GM13976 (cell line): ENCODE data around the gene AATK.

Experiments used
- DNase-seq: peaks from one replicate; pipeline ENCODE4 v3.0.0; 2012; ENCODE audit warnings: low spot score
- in situ Hi-C: fragments of 300-500 bp; cut with MboI; formaldehyde crosslinking; loops from one replicate; pipeline ENCODE4 v1.12.0; 2022; ENCODE audit warnings: low sequenced_read_pairs, mixed read lengths, inconsistent platforms; ENCODE audit not compliant: unreplicated experiment
- TF ChIP-seq, protein P1 (sequence below): IDR thresholded peaks from 2 replicates; pipeline ENCODE4 v1.5.1; 2012; ENCODE audit warnings: borderline replicate concordance, mild to moderate bottlenecking; ENCODE audit not compliant: insufficient read depth; ENCODE audit errors: extremely low read depth, missing control alignments, control extremely low read depth

Gene AATK

DNA sequence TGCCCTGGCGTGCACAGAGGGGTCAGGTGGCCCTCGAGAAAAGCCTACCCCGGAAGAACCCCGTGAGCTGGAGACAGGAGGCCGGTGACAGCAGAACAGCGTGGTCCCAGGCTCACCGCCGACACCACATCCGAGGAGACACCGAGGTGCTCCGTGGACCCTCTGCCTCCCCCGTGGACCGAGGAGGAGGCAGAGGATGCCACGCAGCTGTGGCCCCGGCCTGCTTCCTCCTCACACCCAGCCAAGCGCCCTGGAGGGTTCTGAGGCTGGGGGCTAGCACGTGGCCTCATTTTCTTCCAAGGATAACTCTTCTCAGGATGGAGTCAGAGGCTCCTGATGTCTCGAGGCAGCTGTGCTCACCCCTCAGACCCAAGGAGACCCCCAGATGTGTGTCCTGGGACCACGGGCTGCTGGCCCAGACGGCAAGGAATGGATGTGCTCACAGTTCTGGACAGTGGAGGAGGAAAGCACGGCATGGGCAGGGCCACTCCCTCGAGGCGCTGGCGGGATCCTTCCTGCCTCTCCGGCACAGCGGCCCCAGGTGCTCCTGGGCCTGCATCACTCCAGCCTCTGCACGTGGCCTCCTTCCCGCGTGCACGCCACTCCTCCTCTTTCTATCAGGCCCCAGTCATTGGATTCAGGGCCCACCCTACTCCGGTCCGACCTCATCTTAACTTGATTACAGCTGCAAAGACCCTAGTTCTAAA, 5.1 kb downstream of the AATK start:
- in situ Hi-C loops = no loop called here
- no peak for DNase-seq
- TF ChIP-seq, protein P1, sequence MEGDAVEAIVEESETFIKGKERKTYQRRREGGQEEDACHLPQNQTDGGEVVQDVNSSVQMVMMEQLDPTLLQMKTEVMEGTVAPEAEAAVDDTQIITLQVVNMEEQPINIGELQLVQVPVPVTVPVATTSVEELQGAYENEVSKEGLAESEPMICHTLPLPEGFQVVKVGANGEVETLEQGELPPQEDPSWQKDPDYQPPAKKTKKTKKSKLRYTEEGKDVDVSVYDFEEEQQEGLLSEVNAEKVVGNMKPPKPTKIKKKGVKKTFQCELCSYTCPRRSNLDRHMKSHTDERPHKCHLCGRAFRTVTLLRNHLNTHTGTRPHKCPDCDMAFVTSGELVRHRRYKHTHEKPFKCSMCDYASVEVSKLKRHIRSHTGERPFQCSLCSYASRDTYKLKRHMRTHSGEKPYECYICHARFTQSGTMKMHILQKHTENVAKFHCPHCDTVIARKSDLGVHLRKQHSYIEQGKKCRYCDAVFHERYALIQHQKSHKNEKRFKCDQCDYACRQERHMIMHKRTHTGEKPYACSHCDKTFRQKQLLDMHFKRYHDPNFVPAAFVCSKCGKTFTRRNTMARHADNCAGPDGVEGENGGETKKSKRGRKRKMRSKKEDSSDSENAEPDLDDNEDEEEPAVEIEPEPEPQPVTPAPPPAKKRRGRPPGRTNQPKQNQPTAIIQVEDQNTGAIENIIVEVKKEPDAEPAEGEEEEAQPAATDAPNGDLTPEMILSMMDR = no peak

DNA sequence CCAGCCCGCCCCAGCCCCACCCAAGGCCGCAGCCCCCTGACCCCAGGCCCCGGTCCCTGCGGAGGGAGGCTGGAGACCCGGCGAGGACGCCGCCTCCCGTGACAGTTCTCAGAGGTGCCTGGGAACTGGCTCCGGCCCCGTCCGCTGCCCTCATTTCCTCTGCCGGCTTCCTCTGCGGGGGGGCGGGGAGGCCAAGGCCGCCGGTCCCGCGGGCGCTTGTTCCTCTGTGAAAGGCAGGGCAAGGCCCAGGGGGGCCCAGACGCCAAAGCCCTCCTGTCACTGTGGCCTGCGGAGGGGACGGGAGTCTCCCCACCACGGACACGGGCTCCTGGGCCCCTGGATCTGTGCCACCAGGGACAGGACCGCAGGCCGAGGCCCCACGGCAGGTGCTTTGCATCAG, 5.7 kb downstream of the AATK start:
- TF ChIP-seq, protein P1 = no peak
- DNase-seq = no peak
- in situ Hi-C loops = no loop called here

DNA sequence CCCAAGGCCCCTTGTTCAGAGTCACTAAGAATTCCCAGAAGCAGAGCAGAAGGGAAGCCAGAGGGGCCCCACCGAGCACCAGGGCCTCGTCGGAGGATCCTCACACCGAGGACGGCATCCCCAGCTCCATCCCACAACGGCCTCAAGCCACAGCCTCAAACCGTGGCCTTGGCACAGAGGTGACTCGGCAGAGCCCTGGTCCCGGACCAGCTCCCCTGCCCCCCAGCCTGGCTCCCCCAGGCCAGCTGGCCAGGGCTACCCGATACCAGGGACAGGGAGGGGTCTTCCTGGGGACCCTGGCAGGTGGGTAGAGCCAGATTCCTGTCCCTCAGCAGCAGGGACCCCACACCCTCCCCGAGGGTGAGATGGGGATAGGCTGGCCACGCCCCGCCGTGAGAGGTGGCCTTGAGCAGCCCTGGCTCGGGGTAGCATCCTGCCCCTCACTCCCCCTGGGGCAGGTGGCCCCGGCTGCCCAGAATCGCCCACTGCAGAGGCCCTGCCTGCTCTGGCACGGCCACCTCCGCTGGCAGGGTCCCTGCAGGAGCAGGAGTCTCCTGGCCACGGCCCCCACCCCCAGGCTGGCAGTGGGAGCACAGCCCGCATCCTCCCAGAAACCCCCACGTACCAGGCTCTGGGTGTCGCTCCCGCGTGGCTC, 6.3 kb downstream of the AATK start:
- no peak for DNase-seq
- in situ Hi-C loops = no loop called here
- TF ChIP-seq, protein P1 = no peak

DNA sequence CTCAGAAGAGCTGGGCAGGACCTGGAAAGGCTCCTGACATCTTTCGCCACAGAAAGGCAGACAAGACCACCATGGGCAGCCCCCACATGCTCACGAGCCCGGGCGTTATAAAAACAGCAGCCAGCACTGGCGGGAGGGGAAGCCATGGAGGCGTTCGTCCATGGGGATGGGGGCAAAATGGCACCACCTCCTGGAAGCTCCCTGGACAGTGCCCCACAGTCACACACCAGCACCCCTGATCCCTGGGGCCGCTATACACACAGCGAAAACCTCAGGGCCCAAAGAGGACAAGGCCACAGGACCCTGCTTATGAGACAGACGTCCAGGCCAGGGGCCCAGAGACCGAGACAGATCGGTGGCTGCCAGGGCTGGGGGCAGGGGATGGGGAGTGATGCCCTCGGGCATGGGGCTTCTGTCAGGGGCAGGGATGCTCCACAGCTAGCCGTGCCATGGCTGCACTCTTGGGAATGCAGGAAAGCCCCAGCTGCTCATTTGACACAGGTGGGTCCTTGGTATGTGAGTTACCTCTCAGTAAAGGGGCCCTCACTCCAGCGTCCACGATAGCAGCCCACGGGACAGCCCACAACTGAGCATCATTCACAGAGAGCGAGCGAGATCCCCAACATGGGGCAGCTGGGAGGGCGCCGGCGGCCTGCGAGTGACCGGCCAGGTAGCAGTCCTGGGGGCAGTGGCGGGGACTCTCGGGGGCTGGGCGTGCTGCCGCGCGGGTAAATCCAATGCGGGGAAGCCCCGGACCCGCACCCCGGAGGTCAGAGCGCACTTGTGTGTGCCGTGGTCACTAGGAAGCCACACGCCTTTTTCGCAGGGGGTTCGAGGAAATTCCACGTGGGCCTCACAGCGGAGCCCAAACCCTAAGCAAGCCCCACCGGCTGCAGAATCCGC, 7.1 kb downstream of the AATK start:
- in situ Hi-C loops = no loop called here
- DNase-seq = no peak
- TF ChIP-seq, protein P1 = no peak

DNA sequence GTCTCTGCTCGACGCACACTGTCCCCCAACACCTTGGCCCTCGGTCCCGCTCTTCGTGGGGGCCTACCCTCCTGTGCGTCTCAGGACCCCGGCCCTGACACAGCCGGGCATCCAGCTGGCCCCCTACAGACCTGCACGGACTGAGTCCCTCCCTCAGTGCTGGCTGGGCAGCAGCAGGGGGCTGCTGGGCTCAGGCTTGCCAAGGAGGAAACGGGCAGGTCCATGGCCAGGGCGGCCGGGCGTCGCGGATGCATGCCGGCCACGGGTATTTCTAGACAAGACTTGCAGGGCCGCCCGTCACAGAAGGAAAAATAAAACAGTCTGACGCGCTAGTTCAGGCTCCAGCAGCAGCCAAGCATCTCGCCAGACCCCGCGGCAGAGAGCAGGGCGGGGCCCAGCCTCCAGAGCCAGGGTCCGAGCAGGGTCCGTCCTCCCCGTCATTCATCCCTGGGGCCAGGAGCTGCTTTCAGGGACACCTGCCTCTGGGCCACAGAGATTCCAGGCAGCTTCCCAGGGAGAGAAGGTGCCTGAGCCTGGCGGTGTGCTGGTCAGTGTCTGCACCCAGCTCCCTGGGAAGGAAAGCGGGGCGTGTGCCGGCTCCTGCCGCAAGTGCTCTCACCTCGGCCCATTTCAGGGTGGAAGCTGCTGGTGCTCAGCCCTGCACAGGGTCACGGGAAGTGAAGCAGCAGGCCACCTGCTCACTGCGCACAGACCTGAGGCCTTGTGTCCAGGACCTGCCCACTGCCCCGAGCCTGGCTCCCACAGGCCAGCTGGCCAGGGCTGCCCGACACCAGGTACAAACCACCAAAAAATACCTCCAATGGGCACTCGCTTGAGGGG, 8.0 kb downstream of the AATK start:
- TF ChIP-seq, protein P1 = no peak
- in situ Hi-C loops = no loop called here
- DNase-seq = no peak
